H1 (cell line): ENCODE results near the gene ZFHX2. TPM values are rescaled to one million over a fixed set of nuclear protein-coding genes. Genes with fewer than 3 reads are reported as not detected.

Experiments used
- CTCF ChIA-PET: fragments of 300-600 bp; sonication (Branson Sonifier 250); formaldehyde crosslinking; loops from one replicate; lab custom pipeline; 2021; ENCODE audit not compliant: partially characterized antibody; lab: Charles Lee
- POLR2A ChIA-PET: fragments of 300-600 bp; sonication (Branson Sonifier 250); formaldehyde crosslinking; loops from one replicate; lab custom pipeline; 2021; ENCODE audit warnings: inconsistent platforms; ENCODE audit not compliant: partially characterized antibody; lab: Charles Lee
- DNase-seq, 2 experiments: peaks; one replicate each; pipeline versions ENCODE4 v3.0.0 to v3.0.0-alpha.2; 2010 to 2022; ENCODE audit warnings: low spot score in 2 of 2, low read depth in 1 of 2, mixed read lengths in 1 of 2
- FAIRE-seq: peaks from 2 replicates; lab custom pipeline; 2011; peaks lifted over from hg19 to GRCh38; lab: Jason Lieb, UNC
- H2AFZ ChIP-seq: 2 replicates; pipeline ENCODE4 v1.8.1; 2012; ENCODE audit warnings: low read length, inconsistent platforms
- H2AK5ac ChIP-seq: 2 replicates; pipeline ENCODE4 v1.6.1; 2013; ENCODE audit warnings: low read depth, low read length
- H2BK120ac ChIP-seq: replicated peaks from 2 replicates; pipeline ENCODE3; 2013; ENCODE audit warnings: low read depth, low read length, inconsistent platforms
- H2BK12ac ChIP-seq: 2 replicates; pipeline ENCODE4 v1.6.1; 2013; ENCODE audit warnings: low read depth, low read length
- H2BK15ac ChIP-seq: 2 replicates; pipeline ENCODE4 v1.6.1; 2013; ENCODE audit warnings: low read length
- H2BK20ac ChIP-seq: 2 replicates; pipeline ENCODE4 v1.6.1; 2013; ENCODE audit warnings: low read length
- H2BK5ac ChIP-seq: 2 replicates; pipeline ENCODE4 v1.6.1; 2013; ENCODE audit warnings: low read depth, low read length
- H3K14ac ChIP-seq: 2 replicates; pipeline ENCODE4 v1.6.1; 2013; ENCODE audit warnings: inconsistent platforms; ENCODE audit not compliant: insufficient read length
- H3K18ac ChIP-seq: 2 replicates; pipeline ENCODE4 v1.6.1; 2013; ENCODE audit warnings: low read length; ENCODE audit errors: extremely low read depth
- H3K23ac ChIP-seq: 2 replicates; pipeline ENCODE4 v1.6.1; 2013; ENCODE audit warnings: inconsistent platforms; ENCODE audit not compliant: insufficient read length
- H3K23me2 ChIP-seq: 2 replicates; pipeline ENCODE4 v1.6.1; 2013; ENCODE audit warnings: low read depth, low read length
- H3K27ac ChIP-seq: 2 replicates; pipeline ENCODE4 v1.6.1; 2011; ENCODE audit warnings: low read depth, low read length, inconsistent platforms
- H3K27me3 ChIP-seq, 4 experiments: replicated peaks in 1 of 4; 1 replicate in 1 of 4; 2 replicates in 3 of 4; pipeline versions ENCODE4 v1.6.1 to v1.8.1; 2011 to 2013; ENCODE audit warnings: low read length in 3 of 4, mild to moderate bottlenecking in 3 of 4, inconsistent platforms in 2 of 4, mixed read lengths in 2 of 4, moderate library complexity in 1 of 4; ENCODE audit not compliant: control insufficient read depth in 3 of 4, insufficient read depth in 3 of 4; ENCODE audit errors: extremely low read depth in 1 of 4
- H3K36me3 ChIP-seq, 4 experiments: 2 replicates each; pipeline versions ENCODE4 v1.6.1 to v1.8.1; 2011 to 2013; ENCODE audit warnings: mild to moderate bottlenecking in 4 of 4, low read length in 3 of 4, moderate library complexity in 2 of 4, control low read depth in 1 of 4, inconsistent platforms in 1 of 4; ENCODE audit not compliant: insufficient read depth in 4 of 4, control insufficient read depth in 2 of 4
- H3K4ac ChIP-seq: replicated peaks from 2 replicates; pipeline ENCODE3; 2013; ENCODE audit warnings: low read length, low read depth, mixed read lengths, inconsistent platforms; ENCODE audit not compliant: insufficient read length
- H3K4me1 ChIP-seq, 4 experiments: replicated peaks in 1 of 4; 1 replicate in 1 of 4; 2 replicates in 3 of 4; pipeline versions ENCODE4 v1.6.1 to v1.8.1; 2011 to 2013; ENCODE audit warnings: low read length in 3 of 4, inconsistent platforms in 2 of 4, mixed read lengths in 1 of 4; ENCODE audit not compliant: insufficient read depth in 4 of 4, control insufficient read depth in 3 of 4
- H3K4me2 ChIP-seq, 2 experiments: 2 replicates each; pipeline versions ENCODE4 v1.6.1 to v1.8.1; 2011 to 2013; ENCODE audit warnings: low read depth in 2 of 2, low read length in 2 of 2, control low read depth in 1 of 2, inconsistent platforms in 1 of 2, mild to moderate bottlenecking in 1 of 2; ENCODE audit not compliant: insufficient read depth in 1 of 2
- H3K4me3 ChIP-seq, 4 experiments: fragments of 200-600, 300-600 bp in 1 of 4; sonication (generic), shearing (Covaris generic), sonication (Bioruptor Twin) in 1 of 4; 2 replicates each; pipeline versions ENCODE4 v1.5.1 to v1.8.1; 2011 to 2016; ENCODE audit warnings: low read length in 4 of 4, low read depth in 3 of 4, control low read depth in 2 of 4, inconsistent platforms in 2 of 4, mild to moderate bottlenecking in 2 of 4, mixed read lengths in 1 of 4, moderate library complexity in 1 of 4; ENCODE audit not compliant: insufficient read depth in 2 of 4; ENCODE audit errors: extremely low read depth in 1 of 4
- H3K56ac ChIP-seq: replicated peaks from 2 replicates; pipeline ENCODE3; 2013; ENCODE audit warnings: low read depth, mild to moderate bottlenecking, mixed read lengths, low read length, inconsistent platforms; ENCODE audit not compliant: insufficient read length
- H3K79me1 ChIP-seq: 2 replicates; pipeline ENCODE4 v1.6.1; 2013; ENCODE audit warnings: low read depth, low read length, control low read depth
- H3K79me2 ChIP-seq, 2 experiments: 2 replicates each; pipeline versions ENCODE4 v1.6.1 to v1.8.1; 2012 to 2013; ENCODE audit warnings: low read length in 2 of 2, mild to moderate bottlenecking in 2 of 2, inconsistent platforms in 1 of 2; ENCODE audit not compliant: insufficient read depth in 2 of 2, control insufficient read depth in 1 of 2
- H3K9ac ChIP-seq, 4 experiments: replicated peaks in 1 of 4; 1 replicate in 1 of 4; 2 replicates in 3 of 4; pipeline versions ENCODE4 v1.6.1 to v1.8.1; 2011 to 2013; ENCODE audit warnings: low read depth in 3 of 4, low read length in 3 of 4, control low read depth in 2 of 4, mild to moderate bottlenecking in 2 of 4, moderate library complexity in 2 of 4, inconsistent platforms in 1 of 4; ENCODE audit errors: extremely low read depth in 1 of 4
- H3K9me3 ChIP-seq, 2 experiments: 2 replicates each; pipeline versions ENCODE4 v1.6.1 to v1.8.1; 2012 to 2013; ENCODE audit warnings: mild to moderate bottlenecking in 2 of 2, moderate library complexity in 2 of 2, control low read depth in 1 of 2, inconsistent platforms in 1 of 2, low read depth in 1 of 2, low read length in 1 of 2, mixed read lengths in 1 of 2; ENCODE audit not compliant: insufficient read depth in 2 of 2
- H4K20me1 ChIP-seq, 2 experiments: replicated peaks in 1 of 2; 2 replicates each; pipeline versions ENCODE3 to v1.8.1; 2011 to 2013; ENCODE audit warnings: inconsistent platforms in 2 of 2, low read length in 2 of 2, mild to moderate bottlenecking in 1 of 2; ENCODE audit not compliant: insufficient read depth in 2 of 2, control insufficient read depth in 1 of 2
- H4K5ac ChIP-seq: 2 replicates; pipeline ENCODE4 v1.6.1; 2013; ENCODE audit warnings: low read length, low read depth, mixed read lengths, inconsistent platforms; ENCODE audit not compliant: insufficient read length
- H4K8ac ChIP-seq: 2 replicates; pipeline ENCODE4 v1.8.0; 2013; ENCODE audit warnings: mild to moderate bottlenecking, moderate library complexity, low read length, inconsistent platforms; ENCODE audit not compliant: insufficient read depth; ENCODE audit errors: extremely low read depth
- H4K91ac ChIP-seq: replicated peaks from 2 replicates; pipeline ENCODE3; 2013; ENCODE audit warnings: low read length, mixed read lengths, inconsistent platforms; ENCODE audit not compliant: insufficient read length
- CTCF ChIP-seq, 3 experiments: IDR thresholded peaks; 1 replicate in 2 of 3; 2 replicates in 1 of 3; pipeline versions ENCODE4 v1.5.1 to v1.6.1; 2011; ENCODE audit warnings: low read length in 3 of 3, mild to moderate bottlenecking in 3 of 3, inconsistent platforms in 2 of 3, low read depth in 1 of 3, moderate library complexity in 1 of 3; ENCODE audit not compliant: insufficient read depth in 1 of 3; ENCODE audit errors: control extremely low read depth in 1 of 3
- NANOG ChIP-seq: IDR thresholded peaks from 2 replicates; pipeline ENCODE4 v1.6.1; 2011; ENCODE audit warnings: low read length, low read depth, mild to moderate bottlenecking, inconsistent platforms; ENCODE audit not compliant: insufficient read depth, poor library complexity, severe bottlenecking
- SAP30 ChIP-seq: fragments of 300-600 bp; sonication (generic); IDR thresholded peaks from 2 replicates; pipeline ENCODE4 v1.7.1; 2012; ENCODE audit warnings: low read length, moderate library complexity, mild to moderate bottlenecking, inconsistent platforms; ENCODE audit not compliant: insufficient read depth, insufficient replicate concordance
- SIN3A ChIP-seq, 2 experiments: IDR thresholded peaks in 1 of 2; conservative IDR thresholded peaks in 1 of 2; 2 replicates each; pipeline ENCODE4 v1.6.1; 2011 to 2012; ENCODE audit warnings: low read length in 2 of 2, improper control_type of control experiment in 1 of 2, low read depth in 1 of 2, mild to moderate bottlenecking in 1 of 2
- SP2 ChIP-seq: IDR thresholded peaks from 2 replicates; pipeline ENCODE4 v1.6.1; 2012; ENCODE audit warnings: mild to moderate bottlenecking, low read length, inconsistent platforms
- WGBS, 2 experiments: shearing (Covaris generic) in 1 of 2; methylation state at CpG; one replicate each; pipeline versions ENCODE4 v1.1.6 to v1.1.7; 2013 to 2015; ENCODE audit warnings: low lambda C conversion rate in 2 of 2, mixed read lengths in 2 of 2, inconsistent platforms in 1 of 2, low coverage in 1 of 2, missing lambda C conversion rate in 1 of 2; ENCODE audit not compliant: insufficient replicate concordance in 2 of 2, insufficient coverage in 1 of 2, insufficient read length in 1 of 2; ENCODE audit errors: extremely low coverage in 1 of 2, missing lambda C conversion rate in 1 of 2; 5-methylcytosine and 5-hydroxymethylcytosine counted together
- polyA plus RNA-seq, 7 experiments: library from polyadenylated mRNA; depleted of rRNA in 3 of 7; stranded (reverse) in 5 of 7; unstranded in 2 of 7; fragments of >200 nt in 5 of 7; fragments of 200-250 nt in 2 of 7; gene quantifications; 1 replicate in 5 of 7; 2 replicates in 1 of 7; 4 replicates in 1 of 7; pipeline versions ENCODE4 v1.2.1 to v1.2.3, GENCODE V29; 2011 to 2013; ENCODE audit warnings: missing spikeins in 2 of 7, mixed read lengths in 2 of 7
- total RNA-seq: library from RNA; stranded (reverse); fragmentation: NEBNext Ultra II Directional; extraction: Animal tissue kit (Norgen Biotek cat#: 25700); gene quantifications from 2 replicates; pipeline ENCODE4 v1.2.1, GENCODE V29; 2021

ZFHX2 gene
- total and polyA plus RNA-seq, 2 of the 8 experiments (the other 6 are each of a cell fraction or from before 2014, with no cell fraction given), result 2.7 to 27.0 TPM

GRCh38 chr14:23481362-23481970 is 70.1 kb downstream of the ZFHX2 start:
- Histone ChIP-seq H2BK5ac (no peak overlapping the region), H4K91ac (no peak overlapping the region), H2BK12ac (no peak overlapping the region), H3K27ac (no peak overlapping the region), H2BK20ac (no peak overlapping the region), H2AK5ac (no peak overlapping the region), H3K14ac (no peak overlapping the region), H3K9me3 (no peaks in the 10 kb centered on the region), H3K18ac (no peak overlapping the region), H3K9ac (no peak overlapping the region), H3K56ac (no peak overlapping the region), H2AFZ (no peak overlapping the region), H3K79me2 (no peaks in the 10 kb centered on the region), H4K8ac (no peak overlapping the region), H3K4ac (no peak overlapping the region), H2BK15ac (no peak overlapping the region), H3K4me1 (peaks cover 14 to 42% (median 32%) of the 10 kb centered on the region in 4 experiments), H3K23ac (no peak overlapping the region), H3K4me3 (no peak overlapping the region), H4K20me1 (peaks cover 0 to 2% of the 10 kb centered on the region in 2 experiments), H3K27me3 (no peaks in the 10 kb centered on the region), H3K79me1 (no peaks in the 10 kb centered on the region), H3K4me2 (no peak overlapping the region; a peak in 1 of 4 replicates), H3K23me2 (peaks cover 1% of the 10 kb centered on the region; the same call in 1 of the 2 replicates), H4K5ac (no peak overlapping the region), H3K36me3 (peaks cover 8 to 18% (median 14%) of the 10 kb centered on the region in 4 experiments; a peak in 7 of 8 replicates), H2BK120ac (no peak overlapping the region)
- ChIA-PET POLR2A (interaction anchor here (0.5 to 22.8 kb wide), 10 partner anchors 9 to 487 kb away, joined by 3 to 944 read pairs (median 5); partner anchors contain the start of genes AP1G2, PABPN1, THTPA and ZFHX2), CTCF (interaction anchor here (0.6 to 26.8 kb wide), 16 partner anchors 10 to 430 kb away, joined by 3 to 2092 read pairs (median 3); partner anchors contain the start of genes AP1G2, THTPA and ZFHX2)
- FAIRE-seq, result no peak
- DNase-seq, result peak in 1 of 2 experiments; percentile 57
- TF ChIP-seq NANOG, result no peak
- peak; percentile 74 for TF ChIP-seq SAP30
- TF ChIP-seq CTCF (IDR thresholded peaks at IDR 0.05; ENCODE audit: control extremely low read depth in 1 of 3, insufficient read depth in 1 of 3, low read depth in 1 of 3, low read length in 3 of 3), result no peak
- peak; percentile 21; the same call in 1 of the 2 replicates for TF ChIP-seq SP2
- peak; percentile 93 to 95; a peak in 3 of 4 replicates for TF ChIP-seq SIN3A (conservative IDR thresholded peaks at IDR 0.05 in 1 of 2, IDR thresholded peaks at IDR 0.05 in 1 of 2; ENCODE audit: low read depth in 1 of 2, low read length in 2 of 2)
- WGBS, 2 experiments, result 70% methylated on average over 3 of the region's 3 CpGs; no CpG with 5 or more reads in 1 of the 2 experiments
